OCI-LY3 (cell line): ENCODE data around the gene CACNA1A.

Experiments used
- H2AFZ ChIP-seq: fragments of 200-600, 300-600 bp; shearing (Covaris generic); 2 replicates; pipeline ENCODE4 v1.6.0; 2014; ENCODE audit warnings: antibody characterized with exemption, low read depth, low read length
- H3K27ac ChIP-seq: fragments of 200-600, 300-600 bp; sonication (generic); 2 replicates; pipeline ENCODE4 v1.5.1; 2014; ENCODE audit warnings: mild to moderate bottlenecking, low read length, moderate library complexity, mixed read lengths
- H3K27me3 ChIP-seq: fragments of 200-600, 300-600 bp; sonication (generic); 2 replicates; pipeline ENCODE4 v1.6.1; 2014; ENCODE audit warnings: low read depth, low read length, mixed read lengths
- H3K36me3 ChIP-seq: fragments of 200-600, 300-600 bp; sonication (generic); replicated peaks from 2 replicates; pipeline ENCODE3; 2014; ENCODE audit warnings: low read depth, low read length, mixed read lengths
- H3K4me1 ChIP-seq: fragments of 300-600, 200-600 bp; sonication (generic); 2 replicates; pipeline ENCODE4 v1.6.1; 2014; ENCODE audit warnings: low read length, mixed read lengths
- H3K4me2 ChIP-seq: fragments of 200-600, 300-600 bp; sonication (generic); 2 replicates; pipeline ENCODE4 v1.6.1; 2014; ENCODE audit warnings: low read length, mixed read lengths
- H3K4me3 ChIP-seq: fragments of 300-600, 200-600 bp; sonication (generic); 2 replicates; pipeline ENCODE4 v1.5.1; 2014; ENCODE audit warnings: antibody characterized with exemption, mild to moderate bottlenecking, low read length, moderate library complexity
- H3K79me2 ChIP-seq: fragments of 300-600, 200-600 bp; shearing (Covaris generic); 2 replicates; pipeline ENCODE4 v1.6.1; 2014; ENCODE audit warnings: mild to moderate bottlenecking, low read length, mixed read lengths
- H3K9ac ChIP-seq: fragments of 300-600, 200-600 bp; shearing (Covaris generic); 2 replicates; pipeline ENCODE4 v1.6.0; 2014; ENCODE audit warnings: mild to moderate bottlenecking, low read length, moderate library complexity
- H3K9me3 ChIP-seq: fragments of 200-600, 300-600 bp; shearing (Covaris generic); 2 replicates; pipeline ENCODE4 v1.6.1; 2014; ENCODE audit warnings: low read length, mixed read lengths; ENCODE audit not compliant: insufficient read depth
- H4K20me1 ChIP-seq: fragments of 200-600, 300-600 bp; sonication (generic); 2 replicates; pipeline ENCODE4 v1.6.1; 2016; ENCODE audit warnings: low read length, mixed read lengths; ENCODE audit not compliant: insufficient read depth
- CTCF ChIP-seq: fragments of 200-600, 300-600 bp; sonication (generic); IDR thresholded peaks from 2 replicates; pipeline ENCODE4 v1.5.1; 2014; ENCODE audit warnings: antibody characterized with exemption, low read length, low read depth
- EZH2phosphoT487 ChIP-seq: fragments of 200-600 bp; shearing (Covaris generic); IDR thresholded peaks from 2 replicates; pipeline ENCODE4 v1.6.1; 2018; ENCODE audit warnings: antibody characterized with exemption, mixed run types, low read depth

CACNA1A gene

DNA sequence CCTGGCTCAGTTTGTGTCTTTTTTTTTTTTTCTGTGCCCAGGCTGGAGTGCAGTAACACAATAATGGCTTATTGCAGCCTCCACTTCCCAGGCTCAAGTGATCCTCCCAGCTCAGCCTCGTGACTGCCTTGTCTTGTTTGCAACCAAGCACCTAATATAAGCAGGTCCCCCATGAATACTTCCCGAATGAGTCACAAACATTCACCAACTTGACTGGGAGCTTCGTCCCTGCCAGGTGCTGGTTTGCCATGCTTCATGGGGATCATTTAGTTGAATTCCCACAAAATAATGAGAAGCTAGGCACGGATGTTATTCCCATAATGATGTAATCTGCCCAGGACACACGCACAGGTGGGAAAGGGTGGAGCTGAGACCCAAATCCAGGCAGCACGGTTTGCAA lies 176.5 kb downstream of the CACNA1A start:
- H3K79me2 ChIP-seq, result no peaks in the 10 kb centered on the region
- H3K36me3 ChIP-seq, result no peaks in the 10 kb centered on the region
- H2AFZ ChIP-seq, result no peak overlapping the region
- no peaks in the 10 kb centered on the region for H3K9me3 ChIP-seq
- H3K4me2 ChIP-seq, result no peak overlapping the region
- TF ChIP-seq CTCF (no peak), EZH2phosphoT487 (no peak)
- H3K9ac ChIP-seq, result no peak overlapping the region
- H3K4me3 ChIP-seq, result no peak overlapping the region
- H3K27ac ChIP-seq, result no peak overlapping the region
- no peaks in the 10 kb centered on the region for H4K20me1 ChIP-seq
- H3K27me3 ChIP-seq, result peaks cover 6% of the 10 kb centered on the region; the same call in 1 of the 2 replicates
- H3K4me1 ChIP-seq, result no peaks in the 10 kb centered on the region

GRCh38 chr19:13328241-13328640 lies 178.0 kb downstream of the CACNA1A start:
- H3K27me3 ChIP-seq, result peaks cover 6% of the 10 kb centered on the region; the same call in 1 of the 2 replicates
- H3K79me2 ChIP-seq, result no peaks in the 10 kb centered on the region
- H4K20me1 ChIP-seq, result no peaks in the 10 kb centered on the region
- H3K36me3 ChIP-seq, result no peaks in the 10 kb centered on the region
- H3K9me3 ChIP-seq, result no peaks in the 10 kb centered on the region
- TF ChIP-seq EZH2phosphoT487 (no peak), CTCF (no peak)
- H3K4me3 ChIP-seq, result no peak overlapping the region
- no peak overlapping the region for H2AFZ ChIP-seq
- H3K9ac ChIP-seq, result no peak overlapping the region
- no peak overlapping the region for H3K4me2 ChIP-seq
- H3K4me1 ChIP-seq, result no peaks in the 10 kb centered on the region
- H3K27ac ChIP-seq, result no peak overlapping the region

DNA sequence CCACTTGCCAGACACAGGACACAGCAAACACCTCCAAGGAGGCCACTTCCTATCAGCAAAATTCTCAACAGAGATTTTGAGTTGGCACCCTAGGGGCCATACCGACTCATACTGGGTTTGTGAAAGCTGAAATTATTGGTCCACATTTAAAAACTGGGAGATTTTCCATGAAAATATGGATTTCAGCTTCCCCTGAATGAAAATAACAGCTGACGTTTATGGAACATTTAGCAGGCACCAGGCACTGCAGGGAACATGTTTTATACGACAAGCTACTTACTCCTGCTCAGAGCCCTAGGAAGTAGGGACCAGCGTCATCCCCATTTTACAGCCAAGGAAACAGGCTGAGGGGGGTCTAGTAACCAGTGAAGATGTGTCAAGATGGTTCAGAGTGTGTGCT lies 186.8 kb downstream of the CACNA1A start:
- peaks cover 19% of the 10 kb centered on the region; the same call in 1 of the 2 replicates for H3K27me3 ChIP-seq
- no peak for TF ChIP-seq CTCF
- no peak for TF ChIP-seq EZH2phosphoT487

DNA sequence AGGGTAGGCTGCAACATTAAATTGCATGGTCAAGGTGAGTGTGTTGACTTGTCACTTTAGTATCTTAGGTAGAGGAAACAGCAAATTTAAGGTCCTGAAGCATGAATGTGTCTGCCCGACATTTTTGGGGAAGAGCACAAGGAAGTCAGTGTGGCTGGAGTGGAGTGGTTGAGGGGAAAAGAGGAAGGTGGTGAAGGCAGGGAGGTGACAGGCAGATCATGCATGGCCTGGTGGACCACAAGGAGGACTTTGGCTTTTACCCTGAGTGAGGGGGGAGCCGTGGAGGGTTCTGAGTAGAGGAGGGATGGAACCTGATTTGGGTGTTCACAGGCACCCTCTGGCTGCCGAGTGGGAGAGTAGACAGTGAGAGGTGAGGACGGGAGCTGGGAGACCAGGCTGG lies 188.1 kb downstream of the CACNA1A start:
- H3K36me3 ChIP-seq, result no peaks in the 10 kb centered on the region
- TF ChIP-seq CTCF, result no peak
- TF ChIP-seq EZH2phosphoT487, result no peak
- H3K27me3 ChIP-seq, result peaks cover 27% of the 10 kb centered on the region; the same call in 1 of the 2 replicates
- H3K4me1 ChIP-seq, result no peaks in the 10 kb centered on the region
- H4K20me1 ChIP-seq, result no peaks in the 10 kb centered on the region
- H3K4me2 ChIP-seq, result no peak overlapping the region
- H3K9ac ChIP-seq, result no peak overlapping the region
- H3K9me3 ChIP-seq, result no peaks in the 10 kb centered on the region
- no peak overlapping the region for H3K27ac ChIP-seq
- no peak overlapping the region for H2AFZ ChIP-seq
- H3K79me2 ChIP-seq, result no peaks in the 10 kb centered on the region
- no peak overlapping the region for H3K4me3 ChIP-seq

More for the DNA sequence above, 186.8 kb downstream of the CACNA1A start:
- Histone ChIP-seq H2AFZ (no peak overlapping the region), H3K27ac (no peak overlapping the region), H3K36me3 (no peaks in the 10 kb centered on the region), H3K4me3 (no peak overlapping the region), H3K4me2 (no peak overlapping the region), H3K9ac (no peak overlapping the region), H4K20me1 (no peaks in the 10 kb centered on the region), H3K79me2 (no peaks in the 10 kb centered on the region), H3K9me3 (no peaks in the 10 kb centered on the region), H3K4me1 (no peaks in the 10 kb centered on the region)
